GM19397 (cell line): ENCODE data around the gene NOMO2.
"Not testable (repeated sequence)": the region's sequence is repeated elsewhere in the genome, so short reads cannot be mapped to it uniquely, and the experiment has no call there.

ENCODE experiments used
- ATAC-seq: cut with Tn5 transposase; IDR thresholded peaks from one replicate; pipeline ENCODE4 v1.9.1; 2021; ENCODE audit warnings: mild to moderate bottlenecking, moderate library complexity; ENCODE audit not compliant: unreplicated experiment

Gene NOMO2, protein sequence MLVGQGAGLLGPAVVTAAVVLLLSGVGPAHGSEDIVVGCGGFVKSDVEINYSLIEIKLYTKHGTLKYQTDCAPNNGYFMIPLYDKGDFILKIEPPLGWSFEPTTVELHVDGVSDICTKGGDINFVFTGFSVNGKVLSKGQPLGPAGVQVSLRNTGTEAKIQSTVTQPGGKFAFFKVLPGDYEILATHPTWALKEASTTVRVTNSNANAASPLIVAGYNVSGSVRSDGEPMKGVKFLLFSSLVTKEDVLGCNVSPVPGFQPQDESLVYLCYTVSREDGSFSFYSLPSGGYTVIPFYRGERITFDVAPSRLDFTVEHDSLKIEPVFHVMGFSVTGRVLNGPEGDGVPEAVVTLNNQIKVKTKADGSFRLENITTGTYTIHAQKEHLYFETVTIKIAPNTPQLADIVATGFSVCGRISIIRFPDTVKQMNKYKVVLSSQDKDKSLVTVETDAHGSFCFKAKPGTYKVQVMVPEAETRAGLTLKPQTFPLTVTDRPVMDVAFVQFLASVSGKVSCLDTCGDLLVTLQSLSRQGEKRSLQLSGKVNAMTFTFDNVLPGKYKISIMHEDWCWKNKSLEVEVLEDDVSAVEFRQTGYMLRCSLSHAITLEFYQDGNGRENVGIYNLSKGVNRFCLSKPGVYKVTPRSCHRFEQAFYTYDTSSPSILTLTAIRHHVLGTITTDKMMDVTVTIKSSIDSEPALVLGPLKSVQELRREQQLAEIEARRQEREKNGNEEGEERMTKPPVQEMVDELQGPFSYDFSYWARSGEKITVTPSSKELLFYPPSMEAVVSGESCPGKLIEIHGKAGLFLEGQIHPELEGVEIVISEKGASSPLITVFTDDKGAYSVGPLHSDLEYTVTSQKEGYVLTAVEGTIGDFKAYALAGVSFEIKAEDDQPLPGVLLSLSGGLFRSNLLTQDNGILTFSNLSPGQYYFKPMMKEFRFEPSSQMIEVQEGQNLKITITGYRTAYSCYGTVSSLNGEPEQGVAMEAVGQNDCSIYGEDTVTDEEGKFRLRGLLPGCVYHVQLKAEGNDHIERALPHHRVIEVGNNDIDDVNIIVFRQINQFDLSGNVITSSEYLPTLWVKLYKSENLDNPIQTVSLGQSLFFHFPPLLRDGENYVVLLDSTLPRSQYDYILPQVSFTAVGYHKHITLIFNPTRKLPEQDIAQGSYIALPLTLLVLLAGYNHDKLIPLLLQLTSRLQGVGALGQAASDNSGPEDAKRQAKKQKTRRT

DNA sequence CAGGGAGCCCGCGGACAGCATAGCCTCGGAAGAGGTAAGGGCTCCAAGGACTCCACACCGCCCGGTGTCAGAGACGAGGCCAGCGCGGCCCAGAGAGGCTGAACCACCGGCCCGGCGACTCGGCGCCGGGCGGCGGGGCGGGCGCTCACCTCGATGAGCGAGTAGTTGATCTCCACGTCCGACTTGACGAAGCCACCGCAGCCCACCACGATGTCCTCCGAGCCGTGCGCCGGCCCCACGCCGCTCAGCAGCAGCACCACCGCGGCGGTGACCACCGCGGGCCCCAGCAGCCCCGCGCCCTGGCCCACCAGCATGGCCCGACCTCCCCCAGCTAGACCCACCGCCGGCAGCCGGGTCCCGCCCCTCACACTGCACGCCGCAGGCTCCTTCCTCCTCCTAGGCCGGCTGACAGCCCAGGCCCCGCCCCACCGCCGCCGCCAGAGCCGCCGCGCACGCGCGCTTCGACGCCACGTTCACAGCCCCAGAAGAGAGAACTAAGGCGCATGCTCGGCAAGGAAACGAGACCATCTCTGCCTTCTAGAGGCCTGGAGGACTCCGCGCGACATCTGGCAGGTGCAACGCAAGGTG is at the start of gene NOMO2:
Gene NOMO2 (minus strand): TSS at position 371 of the 588 bp plus-strand sequence. CDS start 57 bp downstream, at position 314.
- peak; percentile 94 for ATAC-seq

DNA sequence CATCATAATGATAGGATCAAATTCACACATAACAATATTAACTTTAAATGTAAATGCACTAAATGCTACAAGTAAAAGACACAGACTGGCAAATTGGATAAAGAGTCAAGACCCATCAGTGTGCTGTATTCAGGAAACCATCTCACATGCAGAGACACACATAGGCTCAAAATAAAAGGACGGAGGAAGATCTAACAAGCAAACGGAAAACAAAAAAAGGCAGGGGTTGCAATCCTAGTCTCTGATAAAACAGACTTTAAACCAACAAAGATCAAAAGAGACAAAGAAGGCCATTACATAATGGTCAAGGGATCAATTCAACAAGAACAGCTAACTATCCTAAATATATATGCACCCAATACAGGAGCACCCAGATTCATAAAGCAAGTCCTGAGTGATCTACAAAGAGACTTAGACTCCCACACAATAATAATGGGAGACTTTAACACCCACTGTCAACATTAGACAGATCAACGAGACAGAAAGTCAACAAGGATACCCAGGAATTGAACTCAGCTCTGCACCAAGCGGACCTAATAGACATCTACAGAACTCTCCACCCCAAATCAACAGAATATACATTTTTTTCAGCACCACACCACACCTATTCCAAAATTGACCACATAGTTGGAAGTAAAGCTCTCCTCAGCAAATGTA is 48.4 kb upstream of the NOMO2 start:
- not testable (repeated sequence) for ATAC-seq

DNA sequence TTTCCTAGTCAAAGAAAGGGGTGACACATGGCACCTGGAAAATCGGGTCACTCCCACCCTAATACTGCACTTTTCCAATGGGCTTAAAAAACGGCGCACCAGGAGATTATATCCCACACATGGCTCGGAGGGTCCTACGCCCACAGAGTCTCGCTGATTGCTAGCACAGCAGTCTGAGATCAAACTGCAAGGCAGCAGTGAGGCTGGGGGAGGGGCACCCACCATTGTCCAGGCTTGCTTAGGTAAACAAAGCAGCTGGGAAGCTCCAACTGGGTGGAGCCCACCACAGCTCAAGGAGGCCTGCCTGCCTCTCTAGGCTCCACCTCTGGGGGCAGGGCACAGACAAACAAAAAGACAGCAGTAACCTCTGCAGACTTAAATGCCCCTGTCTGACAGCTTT is 46.4 kb upstream of the NOMO2 start:
- not testable (repeated sequence) for ATAC-seq

DNA sequence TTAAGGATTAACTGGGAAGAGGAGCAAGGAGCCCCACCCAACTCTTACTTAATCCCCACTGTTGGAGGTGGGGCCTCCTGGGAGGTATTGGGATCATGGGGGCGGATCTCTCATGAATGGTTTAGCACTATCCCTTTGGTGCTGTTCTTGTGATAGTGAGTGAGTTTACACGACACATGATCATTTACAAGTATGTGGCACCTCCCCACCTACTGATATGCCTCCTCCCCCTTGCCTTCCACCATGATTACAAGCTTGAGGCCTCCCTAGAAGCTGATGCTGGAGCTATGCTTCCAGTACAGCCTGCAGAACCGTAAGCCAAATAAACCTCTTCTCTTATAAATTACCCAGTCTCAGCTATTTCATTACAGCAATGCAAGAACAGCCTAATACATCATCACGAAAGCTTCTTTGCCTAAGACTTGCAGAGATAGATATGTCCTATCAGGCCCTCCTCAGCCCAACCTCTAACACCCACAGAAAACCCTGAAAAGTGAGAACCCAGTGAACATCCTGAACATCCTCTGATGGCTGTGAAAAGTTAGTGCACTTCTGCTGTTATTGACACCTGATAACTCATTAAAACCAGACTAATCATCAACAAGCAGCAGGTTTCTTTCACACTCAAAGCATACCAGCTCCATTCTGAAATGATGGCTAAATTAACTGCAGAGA is 41.8 kb upstream of the NOMO2 start:
- ATAC-seq, result not testable (repeated sequence)

DNA sequence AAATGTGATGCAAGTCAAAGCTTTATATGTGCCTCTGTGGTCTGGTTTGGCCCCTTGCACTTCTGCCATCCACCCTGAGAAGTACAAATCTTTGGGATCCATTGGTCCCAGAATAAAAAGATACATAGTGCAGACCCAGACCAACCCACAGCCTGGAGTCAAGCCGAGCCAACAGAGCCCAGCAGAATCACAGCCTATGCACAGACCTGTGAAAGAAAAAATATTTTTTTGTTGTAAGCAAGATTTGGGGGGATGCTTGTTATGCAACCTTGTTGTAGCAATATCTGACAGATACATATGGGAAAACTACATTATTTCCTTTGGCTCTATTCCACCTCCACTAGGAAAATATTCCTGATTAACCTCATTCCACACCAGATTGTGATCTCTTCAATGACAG is 36.7 kb upstream of the NOMO2 start:
- ATAC-seq, result not testable (repeated sequence)

DNA sequence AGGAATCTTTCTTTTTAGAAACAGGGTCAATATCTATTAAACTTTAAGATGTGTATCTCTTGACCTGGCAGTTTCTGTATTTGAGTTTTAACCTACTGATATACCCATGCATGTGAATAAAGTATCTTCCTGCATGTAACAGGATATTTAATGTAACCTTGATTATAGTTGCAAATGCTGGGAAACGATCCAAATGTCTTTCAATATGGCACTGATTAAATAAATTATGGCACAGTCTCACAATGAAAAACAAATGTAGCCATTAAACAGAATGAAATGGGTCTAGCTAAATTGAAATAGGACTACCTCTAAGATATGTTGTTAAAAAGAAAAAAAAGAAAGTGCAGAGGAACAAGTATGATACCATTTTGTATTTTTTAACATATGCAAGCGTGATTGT is 35.8 kb upstream of the NOMO2 start:
- not testable (repeated sequence) for ATAC-seq

DNA sequence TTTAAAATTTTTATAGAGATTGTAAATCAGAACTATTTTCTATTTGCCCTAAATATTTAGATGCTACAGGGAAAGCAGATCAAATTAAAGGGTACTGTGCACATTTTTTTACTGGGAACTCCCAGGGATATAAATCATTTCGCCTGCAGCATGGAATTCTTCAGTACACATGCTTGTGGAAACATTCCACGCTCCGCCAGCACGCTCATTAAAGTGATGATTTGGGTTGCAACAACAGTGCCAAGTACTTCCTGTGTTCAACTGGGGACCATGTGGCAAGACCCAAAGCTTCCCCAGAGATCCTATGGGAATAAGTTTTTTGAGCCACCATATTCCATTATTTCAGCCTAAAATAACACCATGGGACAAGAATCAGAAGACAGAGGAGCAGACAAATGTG is 35.4 kb upstream of the NOMO2 start:
- ATAC-seq, result not testable (repeated sequence)

DNA sequence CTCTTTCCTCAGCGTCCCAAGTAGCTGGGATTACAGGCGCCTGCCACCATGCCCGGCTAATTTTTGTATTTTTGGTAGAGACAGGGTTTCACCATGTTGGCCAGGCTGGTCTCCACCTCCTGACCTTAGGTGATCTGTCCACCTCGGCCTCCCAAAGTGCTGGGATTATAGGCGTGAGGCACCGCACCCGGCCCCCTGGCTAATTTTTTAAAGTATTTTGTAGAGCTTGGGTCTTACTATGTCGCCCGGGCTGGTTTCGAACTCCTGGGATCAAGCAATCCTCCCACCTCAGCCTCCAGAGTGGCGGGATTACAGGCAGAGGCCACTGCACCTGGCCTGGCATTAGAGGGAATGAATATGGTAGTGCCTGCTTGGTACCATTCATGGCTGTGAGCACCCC is 33.9 kb upstream of the NOMO2 start:
- ATAC-seq, result not testable (repeated sequence)

DNA sequence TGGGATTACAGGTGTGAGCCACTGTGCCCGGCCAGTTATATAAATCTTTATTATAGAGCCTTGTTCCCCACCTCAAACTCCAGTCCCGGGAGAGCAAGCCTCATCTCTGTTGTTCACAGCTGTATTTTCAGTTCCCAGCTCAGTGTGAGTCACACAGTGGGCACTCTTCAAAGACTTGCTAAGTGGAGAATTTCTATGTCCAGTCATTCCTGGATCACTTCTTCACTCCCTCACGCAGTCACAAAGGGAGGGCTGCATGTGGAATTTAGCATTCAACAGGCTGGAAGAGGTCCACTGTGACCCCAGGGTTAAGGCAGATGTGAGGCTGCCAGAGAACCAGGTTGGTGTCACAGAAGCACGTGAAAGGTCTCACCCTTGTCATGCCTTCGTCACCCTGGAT is 33.0 kb upstream of the NOMO2 start:
- ATAC-seq, result not testable (repeated sequence)

DNA sequence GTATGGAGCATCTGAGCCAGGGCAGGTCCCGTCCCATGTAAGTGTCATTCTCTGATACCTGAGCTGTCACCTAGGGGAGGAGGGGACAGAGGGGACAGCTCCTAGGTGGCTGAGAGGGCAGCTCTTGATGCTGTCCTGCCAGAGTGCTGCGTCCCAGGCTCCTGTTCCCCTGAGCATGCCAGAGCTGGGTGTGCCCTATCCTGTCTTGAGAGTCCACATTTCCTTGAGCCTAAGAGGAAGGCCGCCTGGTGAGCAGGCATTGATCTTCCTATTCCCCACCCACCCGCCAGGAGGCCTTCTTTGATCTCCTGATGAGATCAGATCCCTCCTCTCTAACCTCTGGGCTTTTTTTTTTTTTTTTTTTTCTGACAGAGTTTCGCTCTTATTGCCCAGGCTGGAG is 32.0 kb upstream of the NOMO2 start:
- ATAC-seq, result not testable (repeated sequence)

DNA sequence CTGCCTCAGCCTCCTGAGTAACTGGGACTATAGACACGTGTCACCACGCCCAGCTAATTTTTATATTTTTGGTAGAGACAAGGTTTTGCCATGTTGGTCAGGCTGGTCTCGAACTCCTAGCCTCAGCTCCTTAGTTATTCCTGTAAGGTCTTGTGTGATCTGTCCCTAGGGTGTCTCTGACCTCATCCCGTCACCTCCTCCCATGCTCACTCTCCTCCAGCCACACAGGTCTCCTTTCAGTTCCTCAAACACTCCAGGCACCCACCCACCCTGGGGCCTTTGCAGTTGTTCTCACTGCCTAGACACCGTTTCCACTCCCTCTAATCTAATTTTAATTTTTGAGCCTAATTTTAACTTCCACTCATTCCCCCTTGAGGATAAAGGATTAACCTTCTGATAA is 31.1 kb upstream of the NOMO2 start:
- ATAC-seq, result not testable (repeated sequence)

DNA sequence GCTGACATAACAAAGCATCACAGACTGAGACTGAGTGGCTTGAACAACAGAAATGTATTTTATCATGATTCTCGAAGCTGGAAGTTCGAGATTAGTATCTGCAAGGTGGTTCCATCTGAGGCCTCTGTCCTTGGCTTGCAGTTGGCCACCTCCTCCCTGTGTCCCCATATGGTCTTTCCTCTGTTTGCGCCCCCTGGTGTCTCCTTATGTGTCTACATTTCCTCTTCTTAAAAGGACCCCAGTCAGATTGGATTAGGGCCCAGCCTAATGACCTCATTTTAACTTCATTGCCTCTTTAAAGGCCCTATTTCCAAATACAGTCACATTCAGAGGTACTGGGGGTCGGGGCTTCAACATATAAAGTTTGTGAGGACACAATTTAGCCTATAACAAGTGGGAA is 30.0 kb upstream of the NOMO2 start:
- not testable (repeated sequence) for ATAC-seq

DNA sequence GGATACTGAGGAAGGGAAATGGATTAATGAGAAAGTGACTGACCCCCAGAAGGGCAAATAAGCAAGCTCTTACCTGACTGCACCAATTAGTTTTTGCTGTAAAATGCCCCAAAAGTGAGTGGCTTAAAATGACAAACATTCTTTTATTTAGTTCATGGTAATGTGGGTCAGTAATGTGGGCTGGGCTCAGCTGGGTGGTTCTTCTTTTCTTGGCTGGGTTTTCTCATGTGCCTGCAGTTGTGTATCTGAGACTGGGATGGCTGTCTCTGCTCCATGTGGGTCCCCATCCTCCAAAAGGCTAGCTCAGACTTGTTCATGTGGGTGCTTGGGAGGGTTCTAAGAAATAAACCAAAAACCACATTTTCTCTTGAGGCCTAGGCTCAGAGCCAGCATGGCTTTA is 29.5 kb upstream of the NOMO2 start:
- not testable (repeated sequence) for ATAC-seq

DNA sequence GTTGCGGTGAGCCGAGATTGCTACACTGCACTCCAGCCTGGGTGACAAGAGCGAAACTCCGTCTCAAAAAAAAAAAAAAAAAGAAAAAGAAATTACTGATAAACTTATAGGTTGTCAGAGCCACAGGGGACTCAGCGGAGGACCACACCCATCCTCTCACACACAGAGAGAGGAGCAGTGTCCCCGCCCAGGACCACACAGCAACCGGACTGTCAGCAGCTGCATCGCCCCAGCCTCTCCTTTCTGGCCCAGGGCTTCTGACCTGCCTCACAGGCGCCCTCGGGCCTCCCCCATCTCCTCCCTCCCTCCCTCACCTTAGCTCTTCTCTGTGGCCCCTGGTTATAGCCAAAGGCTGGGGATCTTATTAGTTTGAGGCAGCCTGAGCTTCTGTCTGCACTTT is 27.9 kb upstream of the NOMO2 start:
- ATAC-seq, result not testable (repeated sequence)

DNA sequence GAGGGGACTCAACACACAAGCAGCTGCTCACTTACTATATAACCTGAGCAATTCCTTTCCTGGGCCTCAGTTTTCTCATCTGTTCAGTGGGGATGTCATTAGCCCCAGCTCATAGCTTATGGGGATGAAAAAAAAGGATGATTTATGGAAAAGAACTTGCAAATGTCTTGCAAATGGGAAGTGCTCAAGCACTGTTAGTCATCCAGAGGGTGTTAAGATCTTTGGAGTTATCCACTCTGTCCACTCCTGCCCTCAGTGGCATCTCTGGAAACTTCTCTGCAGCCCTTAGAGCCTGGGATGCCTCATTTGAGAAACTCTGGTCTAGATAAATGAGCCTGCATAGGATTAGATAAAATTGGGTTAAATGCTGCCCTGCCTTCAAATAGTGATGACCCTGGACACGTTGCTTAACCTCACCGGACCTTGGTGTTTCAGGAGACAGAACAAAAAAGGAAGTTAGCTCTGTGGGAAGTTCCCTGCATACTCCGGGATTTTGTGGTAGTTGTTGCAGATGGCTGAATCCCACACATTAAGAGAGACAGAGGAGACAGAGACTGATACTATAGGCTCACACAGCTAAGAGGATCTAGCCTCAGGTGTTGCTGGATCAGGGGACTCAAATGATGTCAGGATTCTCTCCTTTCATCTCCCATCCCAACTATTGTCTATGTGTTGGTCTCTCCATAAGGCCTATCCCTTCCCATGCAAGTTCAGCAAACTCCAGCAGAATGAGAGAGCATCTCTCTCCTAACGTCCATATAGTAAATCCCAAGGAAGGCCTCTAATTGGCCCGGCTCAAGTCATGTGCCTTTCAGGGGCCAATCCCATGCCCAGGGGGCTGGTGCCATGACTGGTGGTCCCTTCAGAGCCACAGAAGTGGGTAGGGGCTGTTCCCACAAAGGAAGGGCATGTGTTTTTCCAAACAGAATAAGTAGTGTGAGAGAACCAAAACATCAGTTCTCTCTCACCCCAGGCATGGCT is 25.0 kb upstream of the NOMO2 start:
- ATAC-seq, result not testable (repeated sequence)

DNA sequence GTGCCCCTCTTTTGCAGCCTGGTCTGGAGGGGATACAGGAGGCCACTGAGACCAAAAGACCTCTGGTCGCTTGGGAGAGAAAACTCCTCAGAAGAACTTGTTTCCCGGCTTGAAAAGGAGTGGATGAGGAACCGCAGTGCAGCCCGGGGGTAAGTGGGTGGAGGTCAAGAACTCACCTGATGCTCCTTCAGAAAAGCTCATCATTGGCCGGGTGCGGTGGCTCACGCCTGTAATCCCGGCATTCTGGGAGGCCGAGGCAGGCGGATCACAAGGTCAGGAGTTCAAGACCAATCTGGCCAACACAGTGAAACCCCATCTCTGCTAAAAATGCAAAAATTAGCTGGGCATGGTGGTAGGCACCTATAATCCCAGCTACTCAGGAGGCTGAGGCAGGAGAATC is 23.9 kb upstream of the NOMO2 start:
- not testable (repeated sequence) for ATAC-seq

DNA sequence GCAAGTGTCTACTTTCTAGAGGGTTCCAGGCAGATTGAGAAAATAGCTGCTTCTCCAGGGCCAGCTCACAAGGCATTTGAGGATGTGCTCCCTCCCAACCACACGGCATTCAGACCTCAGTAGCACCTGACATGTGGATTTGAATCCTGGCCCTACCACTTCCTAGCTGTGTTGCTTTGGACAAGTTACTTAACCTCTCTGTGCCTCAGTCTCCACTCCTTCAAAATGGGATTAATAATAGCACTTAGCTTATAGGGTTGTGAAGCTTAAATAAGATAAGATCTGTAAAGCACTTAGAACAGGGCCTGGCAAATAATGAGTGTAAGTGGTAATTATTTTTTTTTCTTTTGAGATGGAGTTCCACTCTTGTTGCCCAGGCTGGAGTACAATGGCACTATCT is 21.0 kb upstream of the NOMO2 start:
- ATAC-seq, result no peak

DNA sequence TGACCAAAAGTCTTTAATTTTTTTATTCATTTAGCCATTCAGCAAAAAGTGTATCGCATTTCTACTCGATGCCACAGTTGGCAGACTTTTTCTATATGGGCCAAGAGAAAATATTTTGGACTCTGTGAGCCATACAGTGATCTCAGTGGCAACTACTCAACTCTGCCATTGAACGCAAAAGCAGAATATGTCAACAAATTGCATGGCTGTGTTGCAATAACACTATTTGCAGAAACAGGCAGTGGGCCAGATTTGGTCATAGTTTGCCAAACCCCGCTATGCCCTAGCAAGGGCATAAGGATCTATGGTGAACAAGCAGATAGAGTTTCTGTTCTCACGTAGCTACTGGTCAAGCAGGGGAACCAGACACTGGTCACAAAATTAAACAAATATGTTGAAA is 18.5 kb upstream of the NOMO2 start:
- ATAC-seq, result not testable (repeated sequence)
